Uterus (tissue), 2 donors: ENCODE results near the gene TADA1.
A peak's percentile ranks its signal among the peaks of the same experiment; 100 is the strongest.

ENCODE experiments used
- POLR2A ChIP-seq, 2 donors: fragments of 450-650 bp; IDR thresholded peaks; one replicate each; pipeline ENCODE4 v1.6.1; 2016; ENCODE audit warnings: antibody characterized with exemption in 2 of 2, mild to moderate bottlenecking in 1 of 2, moderate library complexity in 1 of 2
- TF ChIP-seq, protein P1 (sequence below), 4 experiments: fragments of 200-600 bp in 2 of 4; fragments of 450-650 bp in 2 of 4; sonication (generic) in 2 of 4; IDR thresholded peaks; one replicate each; pipeline ENCODE4 v1.5.1; 2016 to 2019; ENCODE audit warnings: antibody characterized with exemption in 4 of 4, mild to moderate bottlenecking in 2 of 4, moderate library complexity in 1 of 4

DNA sequence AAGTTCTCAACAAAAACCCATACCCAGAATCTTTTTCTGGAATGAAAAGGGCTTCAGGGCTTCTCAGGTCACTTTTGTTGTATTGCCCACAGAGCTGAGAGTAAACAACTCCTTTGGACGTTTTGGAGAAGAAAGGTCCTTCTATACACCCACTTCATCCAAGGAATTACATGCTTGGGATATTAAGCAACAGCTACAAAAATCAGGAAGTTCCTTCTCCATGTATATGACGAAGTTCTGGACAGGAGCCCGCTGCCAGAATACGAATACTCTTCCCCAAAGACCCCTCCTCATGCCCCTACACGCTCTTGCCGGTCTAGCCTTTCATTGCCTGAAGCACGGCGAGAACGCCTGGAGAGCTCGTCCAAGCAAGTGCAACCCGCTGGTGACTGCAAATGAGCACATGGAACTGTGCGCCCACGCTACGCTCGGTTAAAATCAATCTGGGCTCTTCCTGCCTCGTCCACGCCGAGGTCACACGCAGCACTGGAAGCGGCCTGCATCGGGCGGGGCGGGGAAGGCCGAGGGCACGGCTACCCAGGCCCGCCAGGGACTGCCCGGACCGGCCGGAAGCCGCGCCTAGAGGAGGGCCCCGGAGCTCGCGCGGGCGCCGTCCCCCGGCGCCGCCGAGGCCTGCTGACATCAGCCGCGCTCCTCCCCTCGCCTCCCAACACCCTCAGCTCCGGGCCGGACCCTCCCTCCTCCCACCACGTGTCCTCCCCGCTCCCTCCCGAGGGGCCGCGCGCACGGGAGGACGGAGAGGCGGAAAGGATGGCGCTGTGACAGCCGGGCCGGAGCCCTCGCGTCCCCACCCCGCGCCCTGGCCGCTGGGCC, 37.1 kb downstream of the TADA1 start, which contains the start of gene POGK:
- TF ChIP-seq, protein P1, sequence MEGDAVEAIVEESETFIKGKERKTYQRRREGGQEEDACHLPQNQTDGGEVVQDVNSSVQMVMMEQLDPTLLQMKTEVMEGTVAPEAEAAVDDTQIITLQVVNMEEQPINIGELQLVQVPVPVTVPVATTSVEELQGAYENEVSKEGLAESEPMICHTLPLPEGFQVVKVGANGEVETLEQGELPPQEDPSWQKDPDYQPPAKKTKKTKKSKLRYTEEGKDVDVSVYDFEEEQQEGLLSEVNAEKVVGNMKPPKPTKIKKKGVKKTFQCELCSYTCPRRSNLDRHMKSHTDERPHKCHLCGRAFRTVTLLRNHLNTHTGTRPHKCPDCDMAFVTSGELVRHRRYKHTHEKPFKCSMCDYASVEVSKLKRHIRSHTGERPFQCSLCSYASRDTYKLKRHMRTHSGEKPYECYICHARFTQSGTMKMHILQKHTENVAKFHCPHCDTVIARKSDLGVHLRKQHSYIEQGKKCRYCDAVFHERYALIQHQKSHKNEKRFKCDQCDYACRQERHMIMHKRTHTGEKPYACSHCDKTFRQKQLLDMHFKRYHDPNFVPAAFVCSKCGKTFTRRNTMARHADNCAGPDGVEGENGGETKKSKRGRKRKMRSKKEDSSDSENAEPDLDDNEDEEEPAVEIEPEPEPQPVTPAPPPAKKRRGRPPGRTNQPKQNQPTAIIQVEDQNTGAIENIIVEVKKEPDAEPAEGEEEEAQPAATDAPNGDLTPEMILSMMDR (IDR thresholded peaks at IDR 0.05): peak in 2 of 4 experiments; percentile 4 to 8
- TF ChIP-seq POLR2A (IDR thresholded peaks at IDR 0.05): peak; percentile 51 to 81
